Esophagus squamous epithelium (tissue), 5 donors: Measurements from ENCODE around the gene NEDD8. TPM values are rescaled to one million over a fixed set of nuclear protein-coding genes. Genes with fewer than 3 reads are reported as not detected.

Source experiments
- DNase-seq: peaks from one replicate; lab custom pipeline; 2025; lab: John Stamatoyannopoulos, UW
- H3K27ac ChIP-seq, 4 donors: fragments of 200-600 bp; sonication (generic); one replicate each; pipeline ENCODE4 v1.5.1; 2016 to 2019; ENCODE audit warnings: mild to moderate bottlenecking in 1 of 4
- H3K27me3 ChIP-seq, 4 donors: fragments of 200-600 bp; sonication (generic); 1 replicate in 3 of 4; 2 replicates in 1 of 4; pipeline versions ENCODE4 v1.5.1 to v1.6.0; 2017 to 2021; ENCODE audit warnings: antibody characterized with exemption in 1 of 4
- H3K36me3 ChIP-seq, 3 donors: fragments of 200-600 bp; sonication (generic); one replicate each; pipeline ENCODE4 v1.5.1; 2016 to 2019
- H3K4me1 ChIP-seq, 3 donors: fragments of 200-600 bp; sonication (generic); one replicate each; pipeline ENCODE4 v1.5.1; 2017 to 2019
- H3K4me3 ChIP-seq, 4 donors: fragments of 200-600 bp; sonication (generic); 1 replicate in 3 of 4; 2 replicates in 1 of 4; pipeline ENCODE4 v1.5.1; 2016 to 2019; ENCODE audit warnings: mild to moderate bottlenecking in 2 of 4, moderate library complexity in 1 of 4
- H3K9me3 ChIP-seq, 3 donors: fragments of 200-600 bp; sonication (generic); one replicate each; pipeline ENCODE4 v1.5.1; 2016 to 2019
- POLR2A ChIP-seq, 4 donors: fragments of 450-650 bp; IDR thresholded peaks; one replicate each; pipeline ENCODE4 v1.6.1; 2017; ENCODE audit warnings: antibody characterized with exemption in 4 of 4, mild to moderate bottlenecking in 4 of 4, moderate library complexity in 3 of 4
- WGBS, 2 donors: methylation state at CpG; one replicate each; pipeline ENCODE4 v1.1.5; 2018; 5-methylcytosine and 5-hydroxymethylcytosine counted together
- intact Hi-C: fragments of 100-400 bp; cut with DNase I; formaldehyde crosslinking; loops from one replicate; pipeline ENCODE4 v1.15.0; 2022
- total RNA-seq, 4 donors: library from RNA; depleted of rRNA; stranded (reverse); fragments of >200 nt; gene quantifications; one replicate each; pipeline ENCODE4 v1.1.0, GENCODE V29; 2016
- TF ChIP-seq, protein P1 (sequence below), 6 experiments: fragments of 450-650 bp in 4 of 6; fragments of 200-600 bp in 2 of 6; sonication (generic) in 2 of 6; IDR thresholded peaks; one replicate each; pipeline ENCODE4 v1.5.1; 2016 to 2019; ENCODE audit warnings: antibody characterized with exemption in 6 of 6, mild to moderate bottlenecking in 4 of 6, moderate library complexity in 4 of 6
- donor health status: DM: yes; HTN: yes; CAD: no.

Gene NEDD8
- total RNA-seq, 4 donors from 2014 or later = 93.1 to 182 (median 121) TPM

DNA sequence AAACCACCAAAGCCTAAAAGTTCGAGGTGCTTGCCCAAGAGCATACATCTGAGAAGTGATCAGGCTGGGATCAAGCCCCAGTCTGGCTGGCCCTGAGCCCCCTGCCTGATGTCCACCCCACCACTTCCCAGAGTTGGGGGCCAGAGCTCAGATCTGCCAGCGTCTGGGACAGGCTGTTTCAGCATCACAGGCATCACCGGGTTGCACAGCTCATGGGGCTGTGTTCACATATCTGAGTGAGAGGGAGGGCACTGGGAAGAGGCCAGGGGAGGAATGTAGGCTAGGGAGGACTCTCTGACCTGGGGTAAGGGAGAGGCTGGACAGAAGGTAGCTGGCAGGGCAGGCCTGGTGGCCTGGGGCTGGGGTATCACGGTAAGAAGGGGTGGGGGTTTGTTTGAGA is 24.8 kb upstream of the NEDD8 start:
- TF ChIP-seq POLR2A (IDR thresholded peaks at IDR 0.05) = no peak
- TF ChIP-seq, protein P1, sequence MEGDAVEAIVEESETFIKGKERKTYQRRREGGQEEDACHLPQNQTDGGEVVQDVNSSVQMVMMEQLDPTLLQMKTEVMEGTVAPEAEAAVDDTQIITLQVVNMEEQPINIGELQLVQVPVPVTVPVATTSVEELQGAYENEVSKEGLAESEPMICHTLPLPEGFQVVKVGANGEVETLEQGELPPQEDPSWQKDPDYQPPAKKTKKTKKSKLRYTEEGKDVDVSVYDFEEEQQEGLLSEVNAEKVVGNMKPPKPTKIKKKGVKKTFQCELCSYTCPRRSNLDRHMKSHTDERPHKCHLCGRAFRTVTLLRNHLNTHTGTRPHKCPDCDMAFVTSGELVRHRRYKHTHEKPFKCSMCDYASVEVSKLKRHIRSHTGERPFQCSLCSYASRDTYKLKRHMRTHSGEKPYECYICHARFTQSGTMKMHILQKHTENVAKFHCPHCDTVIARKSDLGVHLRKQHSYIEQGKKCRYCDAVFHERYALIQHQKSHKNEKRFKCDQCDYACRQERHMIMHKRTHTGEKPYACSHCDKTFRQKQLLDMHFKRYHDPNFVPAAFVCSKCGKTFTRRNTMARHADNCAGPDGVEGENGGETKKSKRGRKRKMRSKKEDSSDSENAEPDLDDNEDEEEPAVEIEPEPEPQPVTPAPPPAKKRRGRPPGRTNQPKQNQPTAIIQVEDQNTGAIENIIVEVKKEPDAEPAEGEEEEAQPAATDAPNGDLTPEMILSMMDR (IDR thresholded peaks at IDR 0.05) = no peak
- Histone ChIP-seq H3K36me3 (peaks cover 7 to 99% (median 24%) of the 10 kb centered on the region in 3 donors), H3K4me1 (peaks cover 9 to 38% (median 17%) of the 10 kb centered on the region in 3 donors), H3K27ac (peak overlapping the region in 3 of 4 donors; percentile 5 to 23 (median 14)), H3K9me3 (no peaks in the 10 kb centered on the region), H3K27me3 (no peaks in the 10 kb centered on the region), H3K4me3 (no peak overlapping the region)
- no peak for DNase-seq
- WGBS, 2 donors = 74 to 77% methylated on average over 3 to 4 of the region's 4 CpGs
- intact Hi-C loops = no loop called here

DNA sequence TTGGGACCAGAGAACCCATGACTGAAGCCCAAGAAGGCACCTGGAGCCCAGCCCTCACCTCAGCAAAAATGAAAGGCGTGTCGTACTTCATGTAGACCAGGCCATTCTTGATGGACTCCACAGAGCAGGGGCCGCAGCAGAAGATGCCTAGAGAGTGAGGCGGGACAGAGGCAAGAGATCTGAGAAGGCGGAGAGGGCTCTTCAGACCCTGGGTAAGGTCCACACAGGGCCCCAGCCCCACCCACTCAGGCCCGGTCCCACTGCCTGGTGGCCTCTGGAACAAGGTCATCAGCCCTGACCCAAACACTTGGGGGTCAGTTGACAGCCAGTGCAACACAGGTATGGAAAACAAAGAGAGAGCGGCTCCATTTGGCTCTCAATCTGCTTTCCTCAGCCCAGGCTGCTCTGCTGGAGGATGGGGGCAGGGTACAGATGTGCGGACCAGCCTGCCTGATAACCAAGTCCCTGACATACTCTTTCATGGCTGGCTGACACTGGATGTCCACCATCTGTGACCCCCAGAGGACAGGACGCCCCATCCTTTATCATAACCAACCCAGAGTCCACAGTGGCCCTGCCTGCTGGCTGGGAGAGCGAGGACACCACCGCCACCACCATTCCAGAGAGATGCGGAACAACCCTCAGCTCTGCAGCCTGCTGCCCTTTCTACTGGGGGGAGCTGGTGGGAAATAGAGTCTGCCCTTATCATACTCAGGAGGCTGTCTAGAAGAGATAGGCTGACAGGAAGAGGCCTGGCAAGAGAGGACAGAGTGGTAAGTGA is 24.0 kb upstream of the NEDD8 start:
- no peaks in the 10 kb centered on the region for H3K9me3 ChIP-seq
- peaks cover 9 to 30% (median 17%) of the 10 kb centered on the region in 3 donors for H3K4me1 ChIP-seq
- DNase-seq = no peak
- H3K4me3 ChIP-seq = no peak overlapping the region
- no peaks in the 10 kb centered on the region for H3K27me3 ChIP-seq
- 91 to 100% methylated on average over 1 to 9 of the region's 12 CpGs for WGBS, 2 donors
- TF ChIP-seq, protein P1 (IDR thresholded peaks at IDR 0.05) = no peak
- TF ChIP-seq POLR2A (IDR thresholded peaks at IDR 0.05) = no peak
- peak overlapping the region in 1 of 4 donors; percentile 14 for H3K27ac ChIP-seq
- H3K36me3 ChIP-seq = peaks cover 7 to 99% (median 24%) of the 10 kb centered on the region in 3 donors
- intact Hi-C loops = no loop called here

- Histone ChIP-seq H3K9me3 (no peaks in the 10 kb centered on the region), H3K27ac (no peak overlapping the region), H3K36me3 (peaks cover 7 to 99% (median 27%) of the 10 kb centered on the region in 3 donors), H3K4me1 (peaks cover 9 to 23% (median 13%) of the 10 kb centered on the region in 3 donors), H3K4me3 (no peak overlapping the region), H3K27me3 (no peaks in the 10 kb centered on the region)
- no peak for TF ChIP-seq POLR2A (IDR thresholded peaks at IDR 0.05)
- TF ChIP-seq, protein P1 (IDR thresholded peaks at IDR 0.05) = no peak
- 87 to 92% methylated on average over 5 to 7 of the region's 8 CpGs for WGBS, 2 donors
- intact Hi-C loops = no loop called here
- DNase-seq = no peak
Observed at GRCh38 chr14:24255438-24255837, 23.3 kb upstream of the NEDD8 start.

DNA sequence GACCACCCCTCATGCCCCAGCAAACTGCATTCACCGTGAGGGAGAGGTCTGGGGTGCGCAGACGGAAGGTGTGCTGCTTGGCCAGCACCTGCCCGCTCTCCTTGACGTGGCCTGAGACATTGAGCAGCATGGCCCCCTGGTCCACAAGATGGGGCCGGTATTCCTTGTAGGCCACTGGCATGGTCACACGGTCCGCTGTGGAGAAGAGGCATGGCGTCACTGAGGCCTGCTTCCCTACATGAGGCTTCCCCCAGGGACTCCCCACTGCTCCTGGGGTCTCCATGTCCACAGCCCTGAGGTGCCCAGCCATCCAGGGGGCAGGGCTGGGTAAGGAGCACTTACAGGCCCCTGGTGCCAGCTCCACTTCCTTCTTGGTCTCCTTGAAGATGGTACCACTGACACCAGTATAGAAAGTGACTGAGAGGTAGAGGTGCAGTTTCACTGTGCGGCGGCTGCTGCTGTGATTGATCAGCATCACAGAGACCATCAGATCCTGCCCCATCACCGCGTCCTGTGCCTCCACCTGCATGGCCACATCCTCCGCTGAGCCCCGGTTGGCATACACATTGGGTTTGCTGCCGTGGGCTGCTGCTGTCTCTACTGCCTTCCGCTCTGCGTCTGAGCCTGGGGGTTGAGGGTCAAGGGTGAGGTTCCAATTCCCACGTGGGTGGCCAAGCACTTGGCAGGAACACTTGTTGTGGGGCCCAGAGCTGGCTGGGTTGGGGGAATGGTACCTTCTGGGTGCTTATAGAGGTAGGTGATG is 22.6 kb upstream of the NEDD8 start:
- intact Hi-C loops = no loop called here
- 91 to 96% methylated on average over 10 to 14 of the region's 19 CpGs for WGBS, 2 donors
- H3K4me3 ChIP-seq = no peak overlapping the region
- peaks cover 9 to 16% (median 11%) of the 10 kb centered on the region in 3 donors for H3K4me1 ChIP-seq
- peaks cover 7 to 98% (median 28%) of the 10 kb centered on the region in 3 donors for H3K36me3 ChIP-seq
- H3K9me3 ChIP-seq = no peaks in the 10 kb centered on the region
- DNase-seq = no peak
- no peaks in the 10 kb centered on the region for H3K27me3 ChIP-seq
- no peak overlapping the region for H3K27ac ChIP-seq
- TF ChIP-seq, protein P1 (IDR thresholded peaks at IDR 0.05) = no peak
- TF ChIP-seq POLR2A (IDR thresholded peaks at IDR 0.05) = no peak

- Histone ChIP-seq H3K36me3 (peaks cover 7 to 98% (median 28%) of the 10 kb centered on the region in 3 donors), H3K9me3 (no peaks in the 10 kb centered on the region), H3K27ac (no peak overlapping the region), H3K27me3 (no peaks in the 10 kb centered on the region), H3K4me3 (no peak overlapping the region), H3K4me1 (peaks cover 4 to 8% (median 5%) of the 10 kb centered on the region in 3 donors)
- intact Hi-C loops = no loop called here
- no peak for DNase-seq
- TF ChIP-seq, protein P1 (IDR thresholded peaks at IDR 0.05) = no peak
- TF ChIP-seq POLR2A (IDR thresholded peaks at IDR 0.05) = no peak
- 76 to 77% methylated on average over 6 to 7 of the region's 7 CpGs for WGBS, 2 donors
Observed at GRCh38 chr14:24253936-24254335, 21.8 kb upstream of the NEDD8 start.
